H1 (cell line): ENCODE results near the gene HMGA1. TPM values are rescaled to one million over a fixed set of nuclear protein-coding genes. Genes with fewer than 3 reads are reported as not detected.

Experiments used
- BACH1 ChIP-seq: IDR thresholded peaks from 2 replicates; pipeline ENCODE4 v1.6.1; 2012; ENCODE audit warnings: low read length, improper control_type of control experiment
- CBX5 ChIP-seq: fragments of 300-800, 300-1000 bp; sonication (generic); IDR thresholded peaks from 2 replicates; pipeline ENCODE4 v1.7.1; 2016; ENCODE audit warnings: antibody characterized with exemption, low read length, low read depth
- GTF2F1 ChIP-seq: IDR thresholded peaks from 2 replicates; pipeline ENCODE4 v1.6.1; 2012; ENCODE audit warnings: low read depth, low read length, improper control_type of control experiment, borderline replicate concordance
- KDM1A ChIP-seq: fragments of 200-600, 300-600 bp; sonication (generic); IDR thresholded peaks from 2 replicates; pipeline ENCODE4 v1.7.1; 2016; ENCODE audit warnings: mild to moderate bottlenecking, low read length, borderline replicate concordance
- TBP ChIP-seq: IDR thresholded peaks from 2 replicates; pipeline ENCODE4 v1.6.1; 2011; ENCODE audit warnings: low read depth, low read length, improper control_type of control experiment
- polyA plus RNA-seq, 7 experiments: library from polyadenylated mRNA; depleted of rRNA in 3 of 7; stranded (reverse) in 5 of 7; unstranded in 2 of 7; fragments of >200 nt in 5 of 7; fragments of 200-250 nt in 2 of 7; gene quantifications; 1 replicate in 5 of 7; 2 replicates in 1 of 7; 4 replicates in 1 of 7; pipeline versions ENCODE4 v1.2.1 to v1.2.3, GENCODE V29; 2011 to 2013; ENCODE audit warnings: missing spikeins in 2 of 7, mixed read lengths in 2 of 7
- total RNA-seq: library from RNA; stranded (reverse); fragmentation: NEBNext Ultra II Directional; extraction: Animal tissue kit (Norgen Biotek cat#: 25700); gene quantifications from 2 replicates; pipeline ENCODE4 v1.2.1, GENCODE V29; 2021

Gene HMGA1
- total and polyA plus RNA-seq, 2 of the 8 experiments (the other 6 are each of a cell fraction or from before 2014, with no cell fraction given): 1,557 to 2,636 TPM

DNA sequence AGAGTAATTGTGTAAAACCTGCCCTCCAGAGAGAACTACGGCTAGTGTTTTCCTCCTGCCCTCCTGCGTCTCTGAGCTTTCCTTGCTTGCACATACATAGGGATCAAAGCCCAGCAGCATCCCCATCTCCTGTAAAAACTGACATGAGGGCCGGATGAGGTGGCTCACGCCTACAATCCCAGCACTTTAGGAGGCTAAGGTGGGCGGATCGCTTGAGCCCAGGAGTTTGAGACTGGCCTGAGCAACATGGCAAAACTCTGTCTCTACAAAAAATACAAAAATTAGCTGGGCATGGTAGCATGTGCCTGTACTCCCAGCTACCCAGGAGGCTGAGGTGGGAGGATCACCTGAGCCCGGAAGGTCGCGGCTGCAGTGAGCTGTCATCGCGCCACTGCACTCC, 52.5 kb downstream of the HMGA1 start (continued):
- TF ChIP-seq CBX5: no peak
- TF ChIP-seq GTF2F1: no peak
- no peak for TF ChIP-seq TBP
- no peak for TF ChIP-seq KDM1A
- no peak for TF ChIP-seq BACH1
